SHP77 (cell line): Measurements from ENCODE around the gene PHF21B.

Experiments used
- DNase-seq, 2 experiments: peaks; one replicate each; lab custom pipeline; 2025; lab: John Stamatoyannopoulos, UW

PHF21B gene

GRCh38 chr22:44840611-44841322 is 169.0 kb downstream of the PHF21B start:
- no peak for DNase-seq

GRCh38 chr22:44839721-44840120 is 170.1 kb downstream of the PHF21B start:
- no peak for DNase-seq

GRCh38 chr22:44839061-44839460 is 170.7 kb downstream of the PHF21B start:
- DNase-seq, result no peak

- DNase-seq, result no peak
Observed at GRCh38 chr22:44838316-44839016, 171.3 kb downstream of the PHF21B start.

- no peak for DNase-seq
Observed at GRCh38 chr22:44837481-44837880, 172.3 kb downstream of the PHF21B start.

GRCh38 chr22:44834065-44834464 is 175.7 kb downstream of the PHF21B start:
- DNase-seq, result no peak

GRCh38 chr22:44831885-44832284 is 177.9 kb downstream of the PHF21B start:
- no peak for DNase-seq
